HG02970 (cell line): ENCODE data around the gene MBTPS1.

Source experiments
- ATAC-seq: cut with Tn5 transposase; IDR thresholded peaks from one replicate; pipeline ENCODE4 v1.9.1; 2021; ENCODE audit warnings: mild to moderate bottlenecking, moderate library complexity, moderate number of reproducible peaks; ENCODE audit not compliant: unreplicated experiment, low FRiP score

Gene MBTPS1

DNA sequence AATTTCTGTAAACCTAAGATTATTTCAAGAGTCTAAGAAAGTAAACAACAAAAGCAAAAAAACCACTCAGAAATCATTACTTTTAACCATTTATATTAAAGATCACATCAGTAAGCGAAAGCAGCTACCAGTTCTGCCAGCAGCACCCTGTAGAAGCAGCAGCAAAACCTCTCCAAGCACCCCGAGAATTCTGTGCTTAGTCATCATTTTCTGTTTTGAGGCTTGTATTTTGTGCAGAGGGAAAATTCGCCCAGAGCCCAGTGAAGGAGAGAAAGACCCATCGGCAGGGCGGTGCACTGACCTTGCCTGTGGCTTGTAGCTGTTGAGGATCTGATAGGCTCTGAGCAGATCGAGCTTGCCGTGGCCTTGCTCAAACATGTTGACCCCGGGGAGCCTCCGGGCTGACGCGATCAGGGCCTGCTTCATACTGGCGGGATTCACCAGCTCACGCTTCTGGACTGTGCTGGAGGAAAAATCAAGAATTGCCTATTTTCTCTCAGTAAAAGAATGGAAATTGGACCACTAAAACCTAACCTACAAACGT is 35.2 kb downstream of the MBTPS1 start:
- no peak for ATAC-seq

DNA sequence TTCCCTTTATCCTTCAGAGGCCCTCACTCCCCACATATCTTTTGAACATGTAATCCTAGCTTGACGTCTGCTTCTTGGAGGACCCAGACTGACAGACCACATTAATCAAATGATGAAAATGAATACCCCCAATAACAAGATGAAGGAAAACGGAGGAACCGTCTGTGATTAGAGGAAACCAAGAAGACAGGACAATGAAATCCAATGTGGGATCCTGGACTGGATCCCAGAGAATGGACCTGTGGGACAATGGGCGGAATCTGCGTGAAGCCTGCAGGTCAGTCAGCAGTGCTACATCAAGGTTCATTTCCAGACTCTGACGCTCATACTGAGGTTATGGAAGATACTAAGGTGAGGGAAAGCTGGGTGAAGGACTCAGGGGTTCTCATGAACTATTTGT is 35.9 kb downstream of the MBTPS1 start:
- no peak for ATAC-seq

DNA sequence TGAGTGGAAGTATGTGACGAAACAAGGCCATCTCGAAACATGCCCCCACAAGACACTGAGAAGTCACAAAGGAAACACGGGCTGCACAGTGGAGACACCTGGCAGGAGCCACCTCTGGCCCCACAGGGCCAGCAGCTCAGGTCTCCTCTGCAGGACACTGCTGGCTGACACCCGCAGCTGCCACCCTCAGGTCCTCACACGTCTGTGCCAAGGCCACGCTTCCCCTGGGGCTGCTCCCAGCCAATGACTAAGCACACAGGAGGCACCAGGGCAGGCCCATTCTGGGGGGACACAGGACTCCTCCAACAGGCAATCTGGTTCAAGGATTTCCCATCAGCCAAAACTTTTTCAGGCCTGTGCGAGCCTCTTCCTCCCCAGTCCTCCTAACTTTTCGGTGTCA is 36.4 kb downstream of the MBTPS1 start:
- ATAC-seq: no peak

DNA sequence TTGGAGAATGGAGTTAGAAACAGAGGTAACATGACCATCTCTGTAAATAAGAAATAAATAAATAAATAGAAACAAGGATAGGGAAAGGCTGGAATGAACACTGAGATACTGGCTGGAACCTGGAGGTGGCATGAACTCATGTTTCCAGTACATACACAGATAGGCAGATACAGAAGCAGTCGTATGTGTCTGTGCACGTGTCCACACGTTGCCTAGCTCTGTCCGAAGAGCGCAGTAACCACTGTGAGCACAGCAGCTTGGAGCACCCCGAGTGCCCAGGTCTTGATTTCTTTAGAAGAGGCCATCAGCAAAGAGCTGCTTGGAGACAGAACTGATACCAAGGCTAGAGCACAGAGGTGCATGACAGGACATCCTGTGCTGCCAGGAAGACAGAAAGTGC is 37.1 kb downstream of the MBTPS1 start:
- ATAC-seq: no peak

DNA sequence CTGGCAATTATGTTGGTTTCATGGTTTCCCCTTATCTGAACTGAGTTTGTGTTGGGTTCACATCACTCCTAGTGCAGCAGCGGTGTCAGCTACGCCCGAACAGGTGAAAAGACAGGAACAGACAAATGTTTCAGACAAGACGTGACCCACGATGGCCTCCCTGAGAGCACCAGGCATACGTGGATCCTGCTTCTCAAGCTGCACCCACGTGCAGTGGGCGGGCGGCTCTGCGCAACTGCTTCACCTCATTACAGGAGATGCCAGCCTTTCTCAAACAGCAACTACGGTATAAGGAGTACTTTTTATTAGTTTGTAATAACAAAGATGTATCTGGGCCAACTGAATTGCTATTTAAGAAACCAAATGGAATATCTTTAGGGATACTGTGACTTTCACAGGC is 41.4 kb downstream of the MBTPS1 start:
- no peak for ATAC-seq

DNA sequence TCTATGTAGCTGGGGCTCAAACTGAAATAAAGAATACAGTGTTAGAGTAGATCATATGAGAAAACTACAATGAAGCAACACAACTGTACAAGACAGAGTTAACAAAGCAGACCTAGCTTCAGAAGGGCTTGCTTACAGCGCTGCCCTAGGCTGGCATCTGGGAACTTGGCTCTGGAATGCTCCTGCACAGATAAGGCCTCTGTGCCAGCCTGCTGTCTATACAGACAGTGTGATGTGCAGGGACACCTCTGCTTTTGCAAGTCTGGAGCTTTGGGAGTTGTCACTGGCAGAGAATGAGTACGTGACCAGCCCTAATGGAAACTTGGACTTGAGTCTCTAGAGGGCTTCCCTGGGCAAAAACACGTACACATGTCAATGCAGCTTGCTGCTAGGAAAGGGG is 42.0 kb downstream of the MBTPS1 start:
- no peak for ATAC-seq

DNA sequence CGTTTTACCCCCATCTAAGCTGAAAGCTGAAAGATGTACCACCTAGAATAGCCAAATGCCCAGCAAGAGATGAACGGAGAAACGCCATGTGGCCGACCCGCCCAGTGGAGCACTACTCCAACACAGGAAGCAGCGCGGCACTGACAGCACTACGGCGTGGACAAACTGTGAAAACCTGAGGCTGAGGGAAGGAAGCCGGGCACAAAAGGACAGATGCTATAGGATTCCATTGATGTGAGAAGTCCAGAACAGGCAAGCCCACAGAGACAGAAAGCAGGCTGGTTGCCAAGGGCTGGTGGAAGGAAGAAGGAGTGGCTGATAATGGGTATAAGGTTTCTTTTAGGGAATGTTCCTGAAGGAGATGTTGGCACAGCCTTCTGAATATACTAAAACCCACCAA is 44.7 kb downstream of the MBTPS1 start:
- no peak for ATAC-seq

DNA sequence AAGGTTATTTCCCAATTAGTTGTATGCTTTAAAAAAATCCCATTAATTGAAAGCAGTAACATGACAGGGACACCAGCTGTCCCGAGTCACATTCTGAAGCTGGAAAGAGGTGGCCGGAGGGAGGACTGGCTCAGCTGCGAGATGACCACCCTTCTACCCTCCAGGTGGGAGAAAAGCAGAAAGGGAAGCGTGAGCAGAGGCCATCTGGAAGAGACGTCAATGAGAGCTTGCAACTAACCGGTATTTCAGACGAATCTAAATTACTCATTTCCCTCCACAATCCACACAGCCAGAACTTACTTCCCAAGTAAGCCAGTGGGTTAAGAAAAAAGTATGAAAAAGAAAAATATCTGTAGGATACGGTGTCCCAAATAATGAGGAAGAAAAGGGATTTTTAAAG is 45.6 kb downstream of the MBTPS1 start:
- ATAC-seq: no peak

DNA sequence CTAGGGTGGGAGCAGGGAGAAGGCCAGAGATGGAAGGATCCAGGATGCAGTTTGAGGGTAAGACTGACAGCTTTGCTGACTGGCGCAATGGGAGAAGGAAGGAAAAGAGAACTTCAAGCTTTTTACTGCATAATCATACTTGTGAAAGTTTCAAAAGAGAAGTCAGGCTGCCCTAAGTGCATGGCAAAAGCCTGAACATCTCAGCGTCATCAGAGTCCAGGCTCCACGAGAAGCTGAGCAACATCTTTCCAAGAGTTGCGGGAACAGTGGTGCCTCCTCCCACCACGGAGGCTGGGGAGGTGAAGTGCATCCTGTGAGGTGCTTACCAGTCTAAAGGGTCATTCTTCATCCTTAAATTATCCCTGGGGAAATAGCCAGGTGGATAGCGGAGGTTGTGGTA is 47.2 kb downstream of the MBTPS1 start:
- ATAC-seq: no peak

DNA sequence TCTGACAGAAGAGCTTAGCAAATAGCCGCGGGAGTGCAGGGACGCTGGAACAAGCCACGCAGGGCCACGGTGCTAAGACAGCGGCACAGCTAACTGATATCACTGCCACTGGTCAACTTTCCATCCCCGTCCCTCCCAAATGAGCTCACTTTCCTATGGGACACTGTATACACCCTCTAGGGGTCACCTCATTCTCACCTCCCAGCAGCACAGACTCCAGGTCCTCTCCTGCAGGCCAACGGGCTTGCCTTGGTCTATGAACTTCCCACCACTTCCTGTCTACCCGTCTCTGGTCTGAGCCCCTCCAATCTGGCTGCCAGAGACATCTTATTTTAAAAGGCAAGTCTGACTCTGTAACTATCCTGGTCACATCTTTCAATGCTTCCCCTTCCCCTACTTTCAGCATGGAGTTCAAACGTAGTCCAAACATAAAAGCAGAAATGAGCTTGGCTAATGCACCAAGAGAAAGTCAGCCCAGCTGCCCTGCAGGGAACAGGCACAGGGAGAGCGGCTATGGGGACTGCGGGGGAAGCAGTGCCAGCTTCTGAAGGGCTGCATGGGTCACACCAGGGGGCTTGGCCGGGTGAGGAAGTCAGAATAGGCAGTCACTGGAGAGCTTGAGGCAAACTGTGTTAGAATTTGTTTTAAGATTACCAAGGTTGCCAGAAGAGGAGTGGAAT is 47.8 kb downstream of the MBTPS1 start:
- no peak for ATAC-seq

DNA sequence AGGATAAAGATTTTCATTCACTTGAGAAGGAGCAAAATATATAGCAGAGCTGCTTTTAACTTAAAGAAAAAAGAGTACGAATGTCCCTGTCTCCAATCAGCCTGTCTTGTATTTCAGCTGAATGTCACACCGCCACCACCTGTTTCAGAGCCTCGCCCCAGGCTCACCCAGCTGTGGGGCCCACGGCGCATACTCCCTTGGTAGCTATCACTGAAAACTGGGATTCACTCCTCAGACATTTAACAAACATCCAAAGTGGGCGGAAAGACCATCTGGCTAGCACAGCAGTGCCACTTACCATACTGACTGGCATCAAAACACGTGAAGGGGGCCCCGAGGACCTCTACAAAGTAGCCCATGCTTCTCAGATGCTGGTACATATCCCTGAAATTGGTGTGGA is 48.7 kb downstream of the MBTPS1 start:
- no peak for ATAC-seq

DNA sequence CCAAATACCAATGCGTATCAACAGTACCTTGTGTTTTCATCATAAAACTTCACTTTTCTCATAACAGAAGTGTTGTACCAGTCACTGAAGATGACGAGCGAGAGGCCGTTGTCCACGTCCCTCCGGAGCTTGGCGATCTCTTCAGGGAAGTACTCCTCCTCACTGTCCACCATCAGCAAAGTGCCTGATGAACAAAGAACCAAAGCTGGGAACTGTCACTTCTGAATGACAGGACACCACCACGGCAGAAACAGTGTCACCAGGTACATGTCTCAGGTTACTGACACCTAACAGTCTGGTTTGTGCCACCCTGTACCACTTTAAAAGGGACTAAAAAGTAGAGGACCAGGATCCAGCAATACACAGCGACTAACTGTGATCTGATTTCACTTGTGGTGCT is 49.1 kb downstream of the MBTPS1 start:
- no peak for ATAC-seq

DNA sequence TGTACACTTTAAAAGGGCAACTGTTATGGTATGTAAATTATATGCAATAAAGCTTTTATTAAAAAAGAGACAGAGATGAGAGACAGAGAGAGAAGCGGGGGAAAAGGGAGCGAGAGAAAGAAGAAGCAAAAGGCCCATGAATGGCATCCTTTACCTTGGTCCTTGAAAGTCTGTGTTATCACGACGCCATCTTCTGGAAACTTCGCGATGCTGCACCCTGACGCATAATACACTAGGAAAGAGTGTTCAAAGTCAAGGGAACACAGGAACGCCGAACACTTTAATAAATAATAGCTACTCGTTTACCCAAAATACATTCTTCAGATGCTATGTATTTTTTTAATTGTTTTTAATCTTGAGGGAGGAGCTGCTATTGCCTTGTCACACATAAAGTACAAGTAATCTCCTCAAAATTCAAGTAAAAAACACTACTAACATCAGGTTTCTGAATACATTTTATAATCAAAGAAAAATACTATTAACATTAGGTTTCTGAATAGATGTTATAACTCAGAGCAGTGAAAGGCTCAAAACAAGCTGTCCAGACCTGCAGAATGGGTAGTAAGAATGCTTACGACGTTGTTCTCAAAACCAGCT is 51.1 kb downstream of the MBTPS1 start:
- ATAC-seq: no peak

DNA sequence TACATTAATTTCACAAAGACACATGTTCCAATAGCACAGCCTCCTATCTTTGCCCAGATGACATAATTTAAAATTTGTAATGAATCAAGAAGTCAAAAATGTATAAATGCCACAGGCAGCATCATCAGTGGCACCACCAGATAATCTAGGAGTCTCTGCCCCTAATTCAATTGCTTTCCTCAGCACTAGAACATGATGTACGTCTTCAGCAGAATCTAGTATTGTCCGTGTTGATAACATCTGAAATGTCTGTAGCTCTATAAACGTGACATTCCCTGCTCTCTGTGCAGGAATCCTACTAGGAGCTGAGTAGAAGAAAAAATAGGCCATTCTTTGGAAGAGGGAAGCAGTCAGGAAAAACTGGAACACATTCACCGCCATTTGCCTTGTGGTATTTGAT is 52.8 kb downstream of the MBTPS1 start:
- ATAC-seq: no peak

DNA sequence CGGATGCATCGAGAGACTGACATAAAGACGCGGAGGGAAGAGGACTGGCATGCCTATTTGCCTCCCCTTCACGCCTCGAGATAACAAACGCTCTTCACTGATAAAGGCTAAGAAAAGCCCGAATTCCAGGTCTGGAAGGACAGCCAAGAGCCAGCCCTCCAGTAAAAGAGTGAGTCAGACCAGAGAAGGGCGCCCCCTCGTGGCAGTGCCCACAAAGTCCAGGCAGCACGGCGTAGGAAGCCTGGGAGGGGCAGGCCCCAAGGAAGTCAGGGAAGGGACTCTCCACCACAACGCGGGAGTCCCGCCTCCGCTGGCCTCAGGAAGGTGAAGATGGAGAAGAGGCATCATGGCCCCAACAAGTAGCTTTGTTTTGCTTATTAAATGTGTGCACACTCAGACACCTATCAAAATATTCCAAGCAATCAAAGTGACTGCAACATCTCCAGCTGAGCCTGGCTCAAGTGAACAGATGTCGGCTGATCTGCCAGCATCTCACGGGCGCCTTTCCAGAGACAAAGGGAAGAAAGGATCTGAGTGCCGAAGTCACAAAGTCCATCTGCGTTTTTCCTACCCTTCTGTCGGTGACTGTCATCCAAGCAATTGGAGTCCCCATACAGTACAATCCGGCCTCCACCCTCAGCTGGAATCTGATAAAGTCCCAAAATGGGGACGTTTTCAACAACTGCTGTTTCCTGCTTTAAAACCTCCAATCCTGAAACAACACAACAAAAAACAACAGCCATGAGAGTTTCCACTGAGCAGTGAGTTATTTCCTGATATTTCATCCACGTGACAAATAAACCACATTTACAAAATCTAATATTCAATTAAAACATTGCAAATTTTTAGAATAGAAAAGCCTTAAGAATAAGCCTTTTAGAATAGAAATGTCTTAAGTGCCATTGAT is 53.8 kb downstream of the MBTPS1 start:
- ATAC-seq: no peak

DNA sequence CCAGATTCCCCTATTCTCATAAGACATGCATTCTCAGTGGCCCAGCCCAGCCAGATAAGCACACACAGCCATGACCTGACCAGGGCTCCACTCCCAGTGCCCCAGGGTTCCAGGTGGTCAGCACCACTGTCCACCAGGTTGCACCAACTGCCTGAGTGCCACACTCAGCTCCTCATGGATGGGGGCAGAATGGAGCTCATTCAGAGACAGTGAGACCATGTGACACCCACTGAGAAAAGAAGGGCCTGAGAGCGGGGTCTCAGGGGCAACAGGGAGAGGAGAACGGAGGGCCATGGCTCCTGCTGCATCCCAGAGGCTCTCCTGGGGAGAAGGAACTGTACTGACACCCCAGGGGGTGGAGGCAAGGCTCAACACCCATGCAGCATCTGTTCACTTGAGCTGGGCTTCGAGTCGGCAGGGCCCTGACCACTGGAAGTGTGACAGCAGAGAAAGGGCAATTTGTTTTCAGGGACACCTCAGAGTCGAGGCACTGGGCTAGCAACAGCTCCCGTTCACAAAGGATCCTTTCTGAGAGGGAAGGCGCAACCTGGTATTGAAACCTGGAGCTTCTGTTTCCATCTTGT is 55.4 kb downstream of the MBTPS1 start:
- ATAC-seq: no peak

DNA sequence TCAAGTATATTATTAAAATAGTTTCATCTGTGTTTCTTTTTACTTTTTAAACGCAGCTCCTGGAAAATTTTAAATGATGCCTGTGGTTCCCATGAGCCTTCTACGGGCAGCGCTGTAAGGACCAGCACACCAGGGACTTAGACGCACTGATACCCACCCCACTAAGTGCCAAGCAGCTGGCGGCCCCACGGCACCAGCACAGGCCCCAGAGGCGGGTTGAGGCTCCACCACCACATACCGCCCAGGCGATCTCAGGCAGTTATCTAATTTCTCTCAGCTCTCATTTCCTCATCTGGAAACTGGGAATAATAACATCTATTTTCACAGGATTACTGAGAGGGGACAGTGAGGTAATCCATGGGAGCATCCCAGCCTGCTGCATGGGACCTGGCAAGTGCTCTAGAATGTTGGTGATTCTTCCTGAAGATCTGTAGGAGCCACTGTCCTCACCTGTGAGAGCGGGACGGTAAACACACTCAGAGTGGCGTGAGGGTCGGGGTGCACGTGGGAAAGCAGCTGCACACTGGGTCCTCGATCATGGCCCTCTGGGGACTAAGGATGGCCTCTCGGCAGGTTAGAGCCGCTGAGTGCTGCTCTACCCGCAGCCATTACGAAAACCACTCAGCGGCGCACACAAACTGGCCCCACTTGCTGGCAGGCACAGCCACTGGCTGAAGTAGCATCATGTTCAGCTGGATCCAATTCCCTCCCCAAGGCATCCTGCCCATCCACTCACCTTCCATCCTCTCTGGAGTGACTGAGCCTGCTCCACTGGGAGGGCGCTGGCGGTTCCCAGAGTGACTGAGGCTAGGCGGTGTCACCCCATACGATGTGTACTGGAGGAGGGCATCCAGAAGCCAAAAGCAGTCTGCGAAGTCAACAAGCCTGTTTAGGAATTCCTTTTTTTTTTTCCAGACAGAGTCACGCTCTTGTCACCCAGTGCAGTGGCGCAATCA is 56.5 kb downstream of the MBTPS1 start:
- no peak for ATAC-seq

DNA sequence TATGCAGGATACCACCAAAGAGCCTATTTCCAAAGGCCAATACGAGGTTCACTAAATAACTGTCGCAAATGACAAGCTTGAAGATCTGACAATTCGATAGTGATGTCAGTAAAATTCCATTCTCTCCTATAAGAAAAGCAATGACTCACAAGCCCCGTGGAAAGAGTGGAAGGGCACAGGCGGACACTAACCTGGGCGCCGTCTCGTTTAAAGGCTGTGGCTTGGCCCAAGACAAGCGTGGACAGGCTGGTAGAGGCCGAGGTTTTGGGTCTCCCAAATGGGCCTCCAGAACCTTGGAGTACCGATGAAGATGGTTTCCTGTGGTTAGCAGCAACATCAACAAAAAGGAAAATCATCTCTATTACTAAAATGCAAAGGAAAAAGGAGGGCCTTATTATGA is 57.6 kb downstream of the MBTPS1 start:
- ATAC-seq: no peak

DNA sequence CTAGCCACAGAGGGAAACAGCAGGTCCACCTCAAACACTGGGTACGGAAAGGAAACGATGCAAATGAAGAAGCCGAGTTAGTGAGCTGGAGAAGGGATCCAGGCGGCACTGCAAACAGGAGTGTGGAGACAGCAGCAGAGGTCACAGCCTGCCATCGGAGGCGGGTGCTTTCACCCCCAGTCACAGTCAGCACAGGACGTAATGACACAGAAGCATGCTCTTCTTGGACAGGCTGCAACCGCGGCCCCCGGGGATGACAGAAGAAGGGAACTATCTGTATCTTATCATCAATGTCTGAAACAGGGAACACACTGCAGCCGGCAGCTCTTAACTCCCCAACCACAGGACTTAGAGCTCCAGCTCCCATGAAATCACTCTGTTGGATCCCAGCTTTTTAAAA is 58.1 kb downstream of the MBTPS1 start:
- no peak for ATAC-seq

DNA sequence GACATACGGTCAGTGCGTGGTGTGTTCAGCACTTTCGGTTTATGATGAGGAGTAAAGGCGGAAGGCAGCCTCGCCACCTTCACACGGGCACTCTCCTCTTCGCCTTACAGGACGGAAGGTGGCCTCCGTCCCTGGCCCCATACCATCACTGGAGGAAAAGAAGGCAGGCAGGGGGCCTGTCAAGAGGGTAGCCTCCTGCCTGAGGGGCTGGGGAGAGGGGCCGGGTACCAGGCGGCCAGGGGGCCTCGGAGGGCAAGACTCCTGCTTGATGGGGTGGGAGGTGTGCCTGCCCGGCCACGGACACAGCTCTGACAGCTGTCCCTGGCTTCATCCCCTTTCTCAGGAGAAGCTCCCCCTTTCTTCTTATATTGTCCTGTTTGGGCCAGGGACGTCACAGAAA is 58.5 kb downstream of the MBTPS1 start:
- no peak for ATAC-seq
